HG03520 (cell line): ENCODE measurements around the gene MAP2K7.

Source experiments
- ATAC-seq: cut with Tn5 transposase; IDR thresholded peaks from one replicate; pipeline ENCODE4 v1.9.1; 2021; ENCODE audit warnings: mild to moderate bottlenecking, moderate library complexity; ENCODE audit not compliant: unreplicated experiment

Gene MAP2K7

GRCh38 chr19:7866399-7867091 lies 37.1 kb upstream of the MAP2K7 start:
- ATAC-seq = no peak

GRCh38 chr19:7867092-7867844 lies 36.4 kb upstream of the MAP2K7 start:
- ATAC-seq = no peak

GRCh38 chr19:7868326-7868670 lies 35.4 kb upstream of the MAP2K7 start:
- no peak for ATAC-seq

- peak; percentile 58 for ATAC-seq
These were observed 34.8 kb upstream of the MAP2K7 start for GRCh38 chr19:7868671-7869452.

- ATAC-seq = peak; percentile 38
These were observed 34.2 kb upstream of the MAP2K7 start for GRCh38 chr19:7869453-7869909.

GRCh38 chr19:7869910-7870511 lies 33.7 kb upstream of the MAP2K7 start:
- ATAC-seq = no peak

- no peak for ATAC-seq
These were observed 32.9 kb upstream of the MAP2K7 start for GRCh38 chr19:7870571-7871436.

- ATAC-seq = no peak
These were observed 32.0 kb upstream of the MAP2K7 start for GRCh38 chr19:7871437-7872305.

- no peak for ATAC-seq
These were observed 31.1 kb upstream of the MAP2K7 start for GRCh38 chr19:7872306-7873204.

GRCh38 chr19:7873304-7874075 lies 30.2 kb upstream of the MAP2K7 start:
- no peak for ATAC-seq

- ATAC-seq = no peak
These were observed 29.4 kb upstream of the MAP2K7 start, which contains the start of gene PRR36 for GRCh38 chr19:7874076-7874896. Gene PRR36, minus strand, starts transcription at chr19:7874390. Its CDS starts 701 bp downstream, at chr19:7873689.

- no peak for ATAC-seq
These were observed 28.8 kb upstream of the MAP2K7 start for GRCh38 chr19:7874897-7875273.

- ATAC-seq = no peak
These were observed 26.3 kb upstream of the MAP2K7 start for GRCh38 chr19:7877249-7877836.

GRCh38 chr19:7879111-7879807 lies 24.4 kb upstream of the MAP2K7 start:
- no peak for ATAC-seq

GRCh38 chr19:7879836-7880235 lies 23.8 kb upstream of the MAP2K7 start:
- ATAC-seq = no peak

- no peak for ATAC-seq
These were observed 21.8 kb upstream of the MAP2K7 start for GRCh38 chr19:7881910-7882309.
